Smooth muscle cell (in vitro differentiated cells): ENCODE results near the gene BRS3. TPM values are rescaled to one million over a fixed set of nuclear protein-coding genes. Genes with fewer than 3 reads are reported as not detected.

Experiments
- DNase-seq: peaks from one replicate; lab custom pipeline; 2025; ENCODE audit not compliant: unreplicated experiment; lab: John Stamatoyannopoulos, UW
- H2AFZ ChIP-seq: fragments of 200-600 bp; sonication (generic); 2 replicates; pipeline ENCODE4 v1.6.0; 2016; ENCODE audit warnings: antibody characterized with exemption, low read depth, mild to moderate bottlenecking
- H3F3A ChIP-seq: fragments of 200-600 bp; sonication (generic); 2 replicates; pipeline ENCODE4 v1.6.0; 2017; ENCODE audit warnings: antibody characterized with exemption, low read depth
- H3K27ac ChIP-seq: fragments of 200-600 bp; sonication (generic); 2 replicates; pipeline ENCODE4 v1.5.1; 2016; ENCODE audit warnings: low read depth, mild to moderate bottlenecking
- H3K27me3 ChIP-seq: fragments of 200-600 bp; sonication (generic); 2 replicates; pipeline ENCODE4 v1.6.1; 2016; ENCODE audit warnings: low read depth, mild to moderate bottlenecking
- H3K36me3 ChIP-seq: fragments of 200-600 bp; sonication (generic); 2 replicates; pipeline ENCODE4 v1.5.1; 2016; ENCODE audit warnings: low read depth
- H3K4me1 ChIP-seq: fragments of 200-600 bp; sonication (generic); 2 replicates; pipeline ENCODE4 v1.5.1; 2016; ENCODE audit warnings: low read depth
- H3K4me2 ChIP-seq: fragments of 200-600 bp; sonication (generic); 2 replicates; pipeline ENCODE4 v1.6.0; 2016; ENCODE audit warnings: mild to moderate bottlenecking
- H3K4me3 ChIP-seq: fragments of 200-600 bp; sonication (generic); 2 replicates; pipeline ENCODE4 v1.5.1; 2016; ENCODE audit warnings: mild to moderate bottlenecking
- H3K79me2 ChIP-seq: fragments of 200-600 bp; sonication (generic); 2 replicates; pipeline ENCODE4 v1.6.0; 2016; ENCODE audit warnings: low read depth, mild to moderate bottlenecking
- H3K9ac ChIP-seq: fragments of 200-600 bp; sonication (generic); 2 replicates; pipeline ENCODE4 v1.6.0; 2016; ENCODE audit warnings: low read depth
- H3K9me3 ChIP-seq: fragments of 200-600 bp; sonication (generic); replicated peaks from 2 replicates; pipeline ENCODE4 v1.5.1; 2016; ENCODE audit warnings: low read depth
- H4K20me1 ChIP-seq: fragments of 200-600 bp; sonication (generic); 2 replicates; pipeline ENCODE4 v1.6.0; 2016; ENCODE audit warnings: low read depth
- CTCF ChIP-seq: fragments of 200-600 bp; sonication (generic); IDR thresholded peaks from 2 replicates; pipeline ENCODE4 v1.5.1; 2017; ENCODE audit warnings: borderline replicate concordance, mild to moderate bottlenecking, antibody characterized with exemption; ENCODE audit not compliant: insufficient read depth, poor library complexity, severe bottlenecking
- WGBS: methylation state at CpG from one replicate; pipeline ENCODE4 v1.1.7; 2016; ENCODE audit warnings: low lambda C conversion rate; 5-methylcytosine and 5-hydroxymethylcytosine counted together
- polyA plus RNA-seq: library from polyadenylated mRNA; unstranded; fragments of >200 nt; fragmentation: Nextera tagmentation; extraction: Ambion mirVana; gene quantifications from 2 replicates; pipeline ENCODE4 v1.2.1, GENCODE V29; 2016
- total RNA-seq: library from RNA; depleted of rRNA; stranded (reverse); fragments of >200 nt; gene quantifications from 2 replicates; pipeline ENCODE4 v1.2.3, GENCODE V29; 2014

The BRS3 gene
- total and polyA plus RNA-seq, 2 experiments from 2014 or later, result not detected

GRCh38 chrX:136496186-136496763 is 8.5 kb downstream of the BRS3 start:
- Histone ChIP-seq H3K9ac (peak overlapping the region; percentile 92), H3K27ac (peak overlapping the region; percentile 94), H2AFZ (peak overlapping the region; percentile 73), H3K79me2 (peaks cover 20% of the 10 kb centered on the region), H3K27me3 (peaks cover 1% of the 10 kb centered on the region), H3K36me3 (peaks cover 2% of the 10 kb centered on the region), H3K4me1 (peaks cover 10% of the 10 kb centered on the region), H3K4me2 (peak overlapping the region; percentile 82), H4K20me1 (no peaks in the 10 kb centered on the region), H3F3A (no peaks in the 10 kb centered on the region), H3K9me3 (no peaks in the 10 kb centered on the region), H3K4me3 (peak overlapping the region; percentile 80)
- 43% methylated on average over 13 of the region's 13 CpGs for WGBS
- TF ChIP-seq CTCF, result no peak
- no peak for DNase-seq

DNA sequence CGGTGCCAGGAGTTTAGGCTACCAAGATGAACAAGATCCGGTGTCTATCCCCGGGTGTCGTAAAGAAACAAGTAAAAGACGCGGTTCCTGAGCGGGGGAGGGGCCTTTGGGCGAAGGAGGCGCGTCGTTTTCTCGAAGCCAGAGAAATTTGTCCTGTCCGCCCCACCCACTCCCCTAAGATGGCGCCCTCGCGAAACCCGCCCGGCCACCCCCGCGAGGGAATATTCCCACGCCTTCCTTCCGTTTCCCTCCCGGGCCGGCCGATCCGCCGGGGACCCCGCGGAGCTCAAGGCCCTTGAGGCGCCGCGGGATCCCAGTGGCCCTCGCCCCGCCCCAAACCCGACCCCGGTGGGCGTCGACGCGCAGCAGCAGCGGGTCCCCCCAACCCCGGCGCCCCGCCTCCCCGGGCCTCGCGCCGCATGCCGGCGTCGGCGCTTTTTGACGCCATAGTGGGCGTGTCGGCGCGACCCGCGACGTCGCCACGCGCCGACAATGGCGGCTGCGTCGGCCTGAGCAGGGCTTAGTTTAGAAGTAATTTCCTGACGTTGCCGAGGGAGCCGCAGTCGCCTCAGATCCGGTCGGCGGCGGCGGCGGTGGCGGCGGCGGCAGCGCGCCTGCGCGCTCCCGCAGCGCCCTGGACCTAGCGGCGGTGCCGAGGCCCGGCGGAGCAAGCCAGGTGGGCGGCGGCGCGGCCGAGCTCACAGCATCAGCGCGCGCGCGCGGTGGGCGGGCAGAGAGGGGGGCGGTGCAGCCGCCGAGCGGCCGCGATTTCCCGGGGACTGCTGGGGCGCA is 9.2 kb downstream of the BRS3 start:
- no peaks in the 10 kb centered on the region for H3K27me3 ChIP-seq
- peak overlapping the region; percentile 88 for H3K4me2 ChIP-seq
- no peaks in the 10 kb centered on the region for H3K9me3 ChIP-seq
- no peaks in the 10 kb centered on the region for H4K20me1 ChIP-seq
- H3K27ac ChIP-seq, result peak overlapping the region; percentile 94
- peak overlapping the region; percentile 80 for H3K4me3 ChIP-seq
- H3K4me1 ChIP-seq, result peaks cover 10% of the 10 kb centered on the region
- peak overlapping the region; percentile 73 for H2AFZ ChIP-seq
- peaks cover 8% of the 10 kb centered on the region for H3K36me3 ChIP-seq
- TF ChIP-seq CTCF, result no peak
- 59% methylated on average over 35 of the region's 111 CpGs for whole genome bisulfite sequencing
- peak overlapping the region; percentile 92 for H3K9ac ChIP-seq
- H3F3A ChIP-seq, result no peaks in the 10 kb centered on the region
- DNase-seq, result peak; percentile 77
- peaks cover 20% of the 10 kb centered on the region for H3K79me2 ChIP-seq

DNA sequence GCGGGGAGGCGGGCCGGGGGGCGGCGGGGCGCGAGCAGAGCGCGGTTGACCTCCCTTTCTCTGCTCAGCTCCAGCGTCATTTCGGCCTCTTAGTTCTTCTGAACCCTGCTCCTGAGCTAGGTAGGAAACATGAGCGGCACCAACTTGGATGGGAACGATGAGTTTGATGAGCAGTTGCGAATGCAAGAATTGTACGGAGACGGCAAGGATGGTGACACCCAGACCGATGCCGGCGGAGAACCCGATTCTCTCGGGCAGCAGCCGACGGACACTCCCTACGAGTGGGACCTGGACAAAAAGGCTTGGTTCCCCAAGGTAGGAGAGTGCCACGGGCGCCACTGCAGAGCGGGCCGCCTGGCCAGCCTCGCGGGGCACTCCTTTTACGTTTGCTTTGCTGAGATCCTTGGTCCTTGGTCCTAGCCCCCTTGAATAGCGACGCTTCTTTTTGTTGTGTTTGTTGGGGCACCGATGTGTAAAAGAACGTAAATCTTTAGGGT is 9.9 kb downstream of the BRS3 start, which contains the start of gene HTATSF1:
TSS of gene HTATSF1 (plus strand) at position 37 of the 497 bp plus-strand sequence. CDS start at position 130, 93 bp downstream.
- Histone ChIP-seq H3K27me3 (no peaks in the 10 kb centered on the region), H3K36me3 (peaks cover 9% of the 10 kb centered on the region), H3K4me2 (peak within 1 kb of the TSS; percentile 88), H3K9me3 (no peaks in the 10 kb centered on the region), H3K79me2 (peaks cover 20% of the 10 kb centered on the region), H2AFZ (peak within 1 kb of the TSS; percentile 73), H3K27ac (peak within 1 kb of the TSS; percentile 94), H3K9ac (peak within 1 kb of the TSS; percentile 92), H4K20me1 (no peaks in the 10 kb centered on the region), H3K4me3 (peak within 1 kb of the TSS; percentile 80), H3F3A (no peaks in the 10 kb centered on the region), H3K4me1 (peaks cover 10% of the 10 kb centered on the region)
- no peak for DNase-seq
- no peak for TF ChIP-seq CTCF
- WGBS, result 40% methylated on average over 26 of the region's 35 CpGs
